GM12878 (cell line): ENCODE results near the gene VWA7. TPM values are rescaled to one million over a fixed set of nuclear protein-coding genes. Genes with fewer than 3 reads are reported as not detected.

Source experiments
- ATAC-seq: fragments of 200-7000 bp; cut with Tn5 transposase; 3 replicates; pipeline ENCODE4 v1.9.1; 2020; ENCODE audit warnings: mild to moderate bottlenecking, moderate library complexity
- BruUV-seq: library from RNA; stranded (reverse); fragments of 400-500 nt; replicated peaks from 2 replicates; lab custom pipeline; 2021; lab: Mats Ljungman, UMichigan
- CTCF ChIA-PET: fragments of 300-600 bp; sonication (Branson Sonifier 250); formaldehyde crosslinking; extraction: SDS; loops from one replicate; lab custom pipeline; 2021; ENCODE audit warnings: inconsistent platforms; lab: Yijun Ruan, JAX
- POLR2A ChIA-PET: fragments of 350-600 bp; formaldehyde crosslinking; extraction: SDS; loops from one replicate; lab custom pipeline; 2021; ENCODE audit warnings: inconsistent platforms; lab: Charles Lee
- RAD21 ChIA-PET: fragments of 300-600 bp; sonication (Branson Sonifier 250); formaldehyde crosslinking; loops from one replicate; lab custom pipeline; 2023; ENCODE audit warnings: antibody characterized with exemption; ENCODE audit not compliant: unreplicated experiment; lab: Charles Lee
- SMC1A ChIA-PET: fragments of 300-600 bp; sonication (Branson Sonifier 250); formaldehyde crosslinking; loops from one replicate; lab custom pipeline; 2023; ENCODE audit not compliant: unreplicated experiment, uncharacterized antibody; lab: Charles Lee
- DNase-seq: peaks from one replicate; pipeline ENCODE4 v3.0.0-alpha.2; 2011; ENCODE audit warnings: low read depth, low spot score
- FAIRE-seq: peaks from 3 replicates; lab custom pipeline; 2011; peaks lifted over from hg19 to GRCh38; lab: Jason Lieb, UNC
- H2AFZ ChIP-seq: 2 replicates; pipeline ENCODE4 v1.6.0; 2011; ENCODE audit warnings: low read depth, low read length, control low read depth; ENCODE audit not compliant: control insufficient read depth
- H3K27ac ChIP-seq: 2 replicates; pipeline ENCODE4 v1.5.1; 2011; ENCODE audit warnings: control low read depth; ENCODE audit not compliant: control insufficient read depth, insufficient read depth
- H3K27me3 ChIP-seq, 2 experiments: replicated peaks in 1 of 2; 2 replicates each; pipeline versions ENCODE4 v1.6.0 to v1.6.1; 2011; ENCODE audit warnings: low read length in 1 of 2; ENCODE audit not compliant: control insufficient read depth in 2 of 2, insufficient read depth in 2 of 2
- H3K36me3 ChIP-seq, 2 experiments: 2 replicates each; pipeline ENCODE4 v1.5.1; 2011; ENCODE audit warnings: low read length in 1 of 2; ENCODE audit not compliant: control insufficient read depth in 2 of 2, insufficient read depth in 2 of 2
- H3K4me1 ChIP-seq: 2 replicates; pipeline ENCODE4 v1.6.1; 2011; ENCODE audit warnings: mild to moderate bottlenecking, low read length, moderate library complexity, mixed read lengths; ENCODE audit not compliant: control insufficient read depth, insufficient read depth
- H3K4me2 ChIP-seq: 2 replicates; pipeline ENCODE4 v1.6.0; 2011; ENCODE audit warnings: control low read depth; ENCODE audit not compliant: control insufficient read depth, insufficient read depth
- H3K4me3 ChIP-seq: fragments of 200-600 bp; sonication (generic); 2 replicates; pipeline ENCODE4 v1.5.1; 2016
- H3K79me2 ChIP-seq: 2 replicates; pipeline ENCODE4 v1.6.0; 2011; ENCODE audit warnings: low read length; ENCODE audit not compliant: control insufficient read depth, insufficient read depth
- H3K9ac ChIP-seq: 2 replicates; pipeline ENCODE4 v1.8.0; 2011; ENCODE audit warnings: low read length, control low read depth, mixed read lengths; ENCODE audit not compliant: control insufficient read depth, insufficient read depth
- H3K9me3 ChIP-seq: replicated peaks from 3 replicates; pipeline ENCODE4 v1.5.1; 2011; ENCODE audit warnings: mild to moderate bottlenecking, low read length; ENCODE audit not compliant: control insufficient read depth, insufficient read depth
- H4K20me1 ChIP-seq: 2 replicates; pipeline ENCODE4 v1.6.0; 2011; ENCODE audit not compliant: control insufficient read depth, insufficient read depth
- BHLHE40 ChIP-seq, 2 experiments: fragments of 450-650 bp in 1 of 2; IDR thresholded peaks; 2 replicates each; pipeline ENCODE4 v1.6.1; 2011 to 2017; ENCODE audit warnings: low read depth in 2 of 2, borderline replicate concordance in 1 of 2, improper control_type of control experiment in 1 of 2, low read length in 1 of 2, mild to moderate bottlenecking in 1 of 2
- CREM ChIP-seq: IDR thresholded peaks from 2 replicates; pipeline ENCODE4 v1.6.1; 2014; ENCODE audit warnings: antibody characterized with exemption, low read depth
- NFYA ChIP-seq: IDR thresholded peaks from 2 replicates; pipeline ENCODE4 v1.6.1; 2011; ENCODE audit warnings: low read depth, mild to moderate bottlenecking, low read length, improper control_type of control experiment, borderline replicate concordance
- NFYB ChIP-seq: IDR thresholded peaks from 2 replicates; pipeline ENCODE4 v1.6.1; 2011; ENCODE audit warnings: low read depth, mild to moderate bottlenecking, low read length, improper control_type of control experiment, moderate library complexity; ENCODE audit not compliant: insufficient read depth
- PBX3 ChIP-seq: IDR thresholded peaks from 2 replicates; pipeline ENCODE4 v1.6.1; 2011; ENCODE audit warnings: mild to moderate bottlenecking, low read depth, low read length, moderate library complexity; ENCODE audit not compliant: insufficient replicate concordance
- SREBF2 ChIP-seq: IDR thresholded peaks from 2 replicates; pipeline ENCODE4 v1.6.1; 2012; ENCODE audit warnings: mild to moderate bottlenecking, low read length
- TCF3 ChIP-seq: IDR thresholded peaks from 2 replicates; pipeline ENCODE4 v1.6.1; 2012; ENCODE audit warnings: low read depth, mild to moderate bottlenecking, low read length, borderline replicate concordance; ENCODE audit not compliant: insufficient read depth
- TCF7 ChIP-seq: IDR thresholded peaks from 2 replicates; pipeline ENCODE4 v1.6.1; 2014; ENCODE audit warnings: antibody characterized with exemption, borderline replicate concordance
- ZNF274 ChIP-seq: IDR thresholded peaks from one replicate; pipeline ENCODE4 v1.8.0; 2011; ENCODE audit not compliant: insufficient read length, insufficient read depth
- ZNF592 ChIP-seq: fragments of 450-650 bp; IDR thresholded peaks from 2 replicates; pipeline ENCODE4 v1.6.1; 2017; ENCODE audit warnings: mild to moderate bottlenecking, moderate library complexity
- WGBS: methylation state at CpG from one replicate; pipeline ENCODE4 v1.1.6; 2016; ENCODE audit warnings: low lambda C conversion rate; ENCODE audit not compliant: insufficient replicate concordance, insufficient coverage; ENCODE audit errors: missing lambda C conversion rate; 5-methylcytosine and 5-hydroxymethylcytosine counted together
- in situ Hi-C: fragments of 300-500 bp; cut with MboI; formaldehyde crosslinking; loops from 9 replicates; pipeline ENCODE4 v1.14.3; 2018; ENCODE audit warnings: mixed read lengths
- intact Hi-C: fragments of 100-400 bp; cut with micrococcal nuclease; formaldehyde crosslinking; loops from one replicate; pipeline ENCODE4 v1.14.2; 2022; ENCODE audit not compliant: unreplicated experiment
- polyA plus RNA-seq, 11 experiments: library from polyadenylated mRNA; depleted of rRNA in 4 of 11; unstranded in 6 of 11; stranded (reverse) in 5 of 11; fragments of >200 nt; fragmentation: Nextera tagmentation in 4 of 11; fragmentation: Illumina TruSeq in 1 of 11; extraction: Ambion mirVana in 4 of 11; extraction: Trizol in 1 of 11; gene quantifications; 1 replicate in 1 of 11; 2 replicates in 10 of 11; pipeline versions ENCODE4 v1.2.1 to v1.2.3, GENCODE V29; 2011 to 2016; ENCODE audit warnings: inconsistent platforms in 2 of 11, missing spikeins in 2 of 11, low read depth in 1 of 11
- total RNA-seq, 4 experiments: library from RNA; depleted of rRNA in 3 of 4; stranded (reverse); fragments of >200 nt in 3 of 4; fragmentation: Illumina TruSeq in 1 of 4; extraction: Trizol in 1 of 4; gene quantifications; 2 replicates each; pipeline versions ENCODE4 v1.2.1 to v1.2.3, GENCODE V29; 2013 to 2021

Gene VWA7
- total and polyA plus RNA-seq, 10 of the 15 experiments (the other 5 are each of a cell fraction or from before 2014, with no cell fraction given), result 0.11 to 3.1 (median 1.2) TPM; not detected in 1

- Histone ChIP-seq H3K9ac (no peak overlapping the region), H3K27ac (no peak overlapping the region), H3K4me3 (no peak overlapping the region), H3K79me2 (no peaks in the 10 kb centered on the region), H3K36me3 (no peaks in the 10 kb centered on the region), H3K4me2 (no peak overlapping the region), H2AFZ (no peak overlapping the region), H3K27me3 (no peaks in the 10 kb centered on the region), H3K4me1 (no peaks in the 10 kb centered on the region), H3K9me3 (no peaks in the 10 kb centered on the region), H4K20me1 (no peaks in the 10 kb centered on the region)
- POLR2A ChIA-PET, result no interaction called here
- FAIRE-seq (no peak), DNase-seq (no peak), ATAC-seq (no peak)
- intact Hi-C loops (no loop called here), in situ Hi-C loops (no loop called here)
- BruUV-seq, result no TSS peak
- TF ChIP-seq PBX3, result no peak
- no peak for TF ChIP-seq BHLHE40 (IDR thresholded peaks at IDR 0.05; ENCODE audit: borderline replicate concordance in 1 of 2, low read depth in 2 of 2, low read length in 1 of 2)
- no peak for TF ChIP-seq NFYA
- no peak for TF ChIP-seq ZNF592
- no peak for TF ChIP-seq ZNF274
- no peak for TF ChIP-seq SREBF2
- TF ChIP-seq TCF3, result no peak
- TF ChIP-seq NFYB, result no peak
- TF ChIP-seq CREM, result no peak
- no peak for TF ChIP-seq TCF7
- SMC1A ChIA-PET, result interaction anchor here (1.6 kb wide), 1 partner anchor 30 kb away, joined by 3 read pairs; no protein-coding TSS in a partner anchor
- WGBS, result 78% methylated on average over 6 of the region's 6 CpGs
- CTCF ChIA-PET, result interaction anchor here (9.2 kb wide), 1 partner anchor 33 kb away, joined by 208 read pairs; the partner anchor contains the start of genes CLIC1, DDAH2 and MSH5
- RAD21 ChIA-PET, result no interaction called here
These were observed 10.0 kb downstream of the VWA7 start for GRCh38 chr6:31767096-31767645.
